ENCODE data around the gene COL4A5. TPM values are rescaled to one million over a fixed set of nuclear protein-coding genes. Genes with fewer than 3 reads are reported as not detected.

Gene COL4A5
- total RNA-seq, 2 experiments from 2014 or later = not detected

DNA sequence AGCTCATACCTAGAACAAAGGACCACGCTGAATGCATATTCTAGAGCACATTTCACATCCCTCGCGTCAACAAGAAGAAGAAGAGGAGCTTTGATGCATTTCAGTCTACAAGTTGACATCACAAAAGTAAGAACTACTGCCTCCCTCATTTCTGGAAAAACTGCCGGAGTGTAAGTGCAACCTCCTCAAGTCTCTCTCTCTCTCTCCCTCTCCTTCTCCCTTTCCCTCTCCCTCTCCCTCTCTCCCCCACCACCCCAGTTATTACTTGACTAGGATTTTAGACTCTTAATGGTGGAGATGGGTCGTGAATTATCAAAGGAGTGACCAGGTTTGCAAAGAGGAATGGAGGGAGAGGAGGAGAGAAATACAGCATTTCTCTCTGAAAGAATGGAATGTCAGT, 298.1 kb downstream of the COL4A5 start:
- CTCF ChIA-PET = no interaction called here
- no peak for DNase-seq
- Mint-ChIP-seq H3K9me3 (peaks cover 3% of the 10 kb centered on the region), H3K27ac (no peak overlapping the region), H3K4me1 (ENCODE audit: low read depth) (no peaks in the 10 kb centered on the region), H3K36me3 (ENCODE audit: low read depth) (peaks cover 1% of the 10 kb centered on the region), H3K27me3 (ENCODE audit: low read depth) (peaks cover 25% of the 10 kb centered on the region), H3K4me3 (no peak overlapping the region)
- intact Hi-C loops (cut with micrococcal nuclease) = no loop called here

DNA sequence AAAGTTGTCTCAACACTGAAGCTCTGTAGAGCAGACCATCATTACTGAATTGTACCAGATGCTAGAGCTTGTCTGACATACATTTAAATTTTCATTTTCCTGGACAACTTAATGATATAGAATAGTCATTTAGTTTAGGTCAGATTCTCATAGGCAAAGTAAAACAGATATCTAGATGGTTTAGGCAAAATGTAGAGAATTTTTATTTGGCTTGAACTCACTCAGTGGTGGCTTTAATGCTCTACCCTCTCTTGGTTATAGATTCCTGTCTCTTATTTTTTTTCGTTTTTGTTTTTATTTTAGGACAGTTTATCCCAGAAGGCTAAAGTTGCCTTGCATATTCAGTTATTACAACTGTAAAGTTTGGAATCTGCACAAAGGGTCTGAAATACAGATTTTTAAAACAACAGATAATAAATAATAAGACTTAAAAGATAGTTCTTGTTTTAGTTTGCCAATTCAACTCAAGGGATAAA, 300.7 kb downstream of the COL4A5 start:
- Mint-ChIP-seq H3K4me3 (no peak overlapping the region), H3K4me1 (ENCODE audit: low read depth) (no peaks in the 10 kb centered on the region), H3K9me3 (peaks cover 3% of the 10 kb centered on the region), H3K27ac (no peak overlapping the region), H3K36me3 (ENCODE audit: low read depth) (no peaks in the 10 kb centered on the region), H3K27me3 (ENCODE audit: low read depth) (peaks cover 9% of the 10 kb centered on the region)
- intact Hi-C loops (cut with micrococcal nuclease) = no loop called here
- DNase-seq = no peak
- CTCF ChIA-PET = no interaction called here

Other genes starting within 250 kb of the COL4A5 start
- not detected for gene COL4A6, start 1.4 kb upstream of the COL4A5 start, total RNA-seq

All from activated naive CD4-positive, alpha-beta T cell treated with anti-CD3 and anti-CD28 coated beads for 36 hours (primary cell).